Mononuclear cell (primary cell): ENCODE data around the gene ZNF681. TPM values are rescaled to one million over a fixed set of nuclear protein-coding genes. Genes with fewer than 3 reads are reported as not detected.
"Not testable (repeated sequence)": the region's sequence is repeated elsewhere in the genome, so short reads cannot be mapped to it uniquely, and the experiment has no call there.

Source experiments
- H3K27me3 ChIP-seq: 2 replicates; pipeline ENCODE4 v1.6.0; 2011; ENCODE audit warnings: low read length, control low read depth; ENCODE audit not compliant: insufficient read depth
- H3K4me1 ChIP-seq: 2 replicates; pipeline ENCODE4 v1.5.1; 2011; ENCODE audit warnings: mild to moderate bottlenecking, low read length, control low read depth; ENCODE audit not compliant: insufficient read depth
- H3K4me3 ChIP-seq: 2 replicates; pipeline ENCODE4 v1.5.1; 2011; ENCODE audit warnings: mild to moderate bottlenecking, low read length, moderate library complexity
- H3K9me3 ChIP-seq: 2 replicates; pipeline ENCODE4 v1.5.1; 2011; ENCODE audit warnings: low read depth, mild to moderate bottlenecking, control low read depth, low read length
- total RNA-seq: library from RNA; depleted of rRNA; stranded (reverse); fragments of >200 nt; gene quantifications from one replicate; pipeline ENCODE4 v1.2.3, GENCODE V29; 2012

The ZNF681 gene
- total RNA-seq, 1 donor: 2.0 TPM

- H3K4me3 ChIP-seq: no peak overlapping the region
- H3K9me3 ChIP-seq: no peaks in the 10 kb centered on the region
- H3K27me3 ChIP-seq: no peaks in the 10 kb centered on the region
- no peaks in the 10 kb centered on the region for H3K4me1 ChIP-seq
Measured at GRCh38 chr19:23783636-23784035, 24.9 kb upstream of the ZNF681 start.

- Histone ChIP-seq H3K27me3 (no peaks in the 10 kb centered on the region), H3K4me3 (no peak overlapping the region), H3K4me1 (no peaks in the 10 kb centered on the region), H3K9me3 (no peaks in the 10 kb centered on the region)
Measured at GRCh38 chr19:23779645-23780044, 21.0 kb upstream of the ZNF681 start.

- Histone ChIP-seq H3K4me3 (no peak overlapping the region), H3K9me3 (no peaks in the 10 kb centered on the region), H3K4me1 (no peaks in the 10 kb centered on the region), H3K27me3 (no peaks in the 10 kb centered on the region)
Measured at GRCh38 chr19:23778566-23778965, 19.9 kb upstream of the ZNF681 start.

- not testable (repeated sequence) for H3K4me1 ChIP-seq, H3K4me3 ChIP-seq, H3K9me3 ChIP-seq, H3K27me3 ChIP-seq
Measured at GRCh38 chr19:23778036-23778435, 19.3 kb upstream of the ZNF681 start.

- Histone ChIP-seq H3K4me3 (no peak overlapping the region), H3K27me3 (no peaks in the 10 kb centered on the region), H3K4me1 (no peaks in the 10 kb centered on the region), H3K9me3 (no peaks in the 10 kb centered on the region)
Measured at GRCh38 chr19:23777216-23777615, 18.5 kb upstream of the ZNF681 start.

- H3K4me1 ChIP-seq: no peaks in the 10 kb centered on the region
- H3K9me3 ChIP-seq: no peaks in the 10 kb centered on the region
- H3K4me3 ChIP-seq: no peak overlapping the region
- no peaks in the 10 kb centered on the region for H3K27me3 ChIP-seq
Measured at GRCh38 chr19:23776507-23777205, 18.0 kb upstream of the ZNF681 start.

GRCh38 chr19:23774524-23774971 is 15.9 kb upstream of the ZNF681 start:
- Histone ChIP-seq H3K9me3 (no peaks in the 10 kb centered on the region), H3K4me3 (no peak overlapping the region), H3K4me1 (no peaks in the 10 kb centered on the region), H3K27me3 (no peaks in the 10 kb centered on the region)

GRCh38 chr19:23774106-23774505 is 15.4 kb upstream of the ZNF681 start:
- no peaks in the 10 kb centered on the region for H3K9me3 ChIP-seq
- no peak overlapping the region for H3K4me3 ChIP-seq
- H3K27me3 ChIP-seq: no peaks in the 10 kb centered on the region
- no peaks in the 10 kb centered on the region for H3K4me1 ChIP-seq

GRCh38 chr19:23772675-23773063 is 14.0 kb upstream of the ZNF681 start:
- Histone ChIP-seq H3K9me3 (no peaks in the 10 kb centered on the region), H3K27me3 (no peaks in the 10 kb centered on the region), H3K4me1 (no peaks in the 10 kb centered on the region), H3K4me3 (no peak overlapping the region)

GRCh38 chr19:23771761-23772674 is 13.3 kb upstream of the ZNF681 start:
- Histone ChIP-seq H3K4me3 (no peak overlapping the region), H3K4me1 (no peaks in the 10 kb centered on the region), H3K27me3 (no peaks in the 10 kb centered on the region), H3K9me3 (no peaks in the 10 kb centered on the region)

- Histone ChIP-seq H3K27me3 (no peaks in the 10 kb centered on the region), H3K9me3 (no peaks in the 10 kb centered on the region), H3K4me3 (no peak overlapping the region), H3K4me1 (no peaks in the 10 kb centered on the region)
Measured at GRCh38 chr19:23771316-23771715, 12.6 kb upstream of the ZNF681 start.

GRCh38 chr19:23770672-23771250 is 12.1 kb upstream of the ZNF681 start:
- no peaks in the 10 kb centered on the region for H3K9me3 ChIP-seq
- H3K4me3 ChIP-seq: no peak overlapping the region
- no peaks in the 10 kb centered on the region for H3K4me1 ChIP-seq
- H3K27me3 ChIP-seq: no peaks in the 10 kb centered on the region

GRCh38 chr19:23769691-23770468 is 11.2 kb upstream of the ZNF681 start:
- Histone ChIP-seq H3K4me1 (no peaks in the 10 kb centered on the region), H3K27me3 (no peaks in the 10 kb centered on the region), H3K4me3 (no peak overlapping the region), H3K9me3 (no peaks in the 10 kb centered on the region)

GRCh38 chr19:23766951-23767350 is 8.3 kb upstream of the ZNF681 start:
- Histone ChIP-seq H3K4me3 (no peak overlapping the region), H3K9me3 (no peaks in the 10 kb centered on the region), H3K4me1 (peaks cover 4% of the 10 kb centered on the region), H3K27me3 (no peaks in the 10 kb centered on the region)

GRCh38 chr19:23764781-23765180 is 6.1 kb upstream of the ZNF681 start:
- Histone ChIP-seq H3K9me3 (no peaks in the 10 kb centered on the region), H3K27me3 (no peaks in the 10 kb centered on the region), H3K4me3 (no peak overlapping the region), H3K4me1 (peaks cover 7% of the 10 kb centered on the region)
